GM19463 (cell line): ENCODE data around the gene RNF26.

Source experiments
- ATAC-seq: cut with Tn5 transposase; IDR thresholded peaks from one replicate; pipeline ENCODE4 v1.9.1; 2021; ENCODE audit warnings: mild to moderate bottlenecking, moderate library complexity; ENCODE audit not compliant: unreplicated experiment

RNF26 gene

DNA sequence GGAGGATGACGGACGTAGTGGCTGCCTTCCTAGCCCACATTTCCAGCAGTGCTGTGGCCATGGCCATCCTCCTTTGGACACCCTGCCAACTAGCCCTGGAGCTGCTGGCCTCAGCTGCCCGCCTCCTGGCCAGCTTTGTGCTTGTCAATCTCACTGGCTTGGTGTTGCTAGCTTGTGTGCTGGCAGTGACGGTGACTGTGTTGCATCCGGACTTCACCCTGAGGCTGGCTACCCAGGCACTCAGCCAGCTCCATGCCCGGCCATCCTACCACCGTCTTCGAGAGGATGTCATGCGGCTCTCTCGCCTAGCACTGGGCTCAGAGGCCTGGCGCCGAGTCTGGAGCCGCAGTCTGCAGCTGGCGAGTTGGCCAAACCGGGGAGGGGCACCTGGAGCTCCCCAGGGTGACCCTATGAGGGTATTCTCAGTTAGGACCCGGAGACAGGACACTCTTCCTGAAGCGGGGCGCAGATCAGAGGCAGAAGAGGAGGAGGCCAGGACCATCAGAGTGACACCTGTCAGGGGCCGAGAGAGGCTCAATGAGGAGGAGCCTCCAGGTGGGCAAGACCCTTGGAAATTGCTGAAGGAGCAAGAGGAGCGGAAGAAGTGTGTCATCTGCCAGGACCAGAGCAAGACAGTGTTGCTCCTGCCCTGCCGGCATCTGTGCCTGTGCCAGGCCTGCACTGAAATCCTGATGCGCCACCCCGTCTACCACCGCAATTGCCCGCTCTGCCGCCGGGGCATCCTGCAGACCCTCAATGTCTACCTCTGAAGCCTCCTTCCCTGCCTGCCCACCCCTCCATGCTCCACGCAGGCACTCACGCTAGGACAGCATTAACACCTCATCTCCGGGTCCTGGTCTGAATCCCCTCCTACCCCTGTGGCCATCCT, 1.6 kb downstream of the RNF26 start:
- ATAC-seq: no peak

- ATAC-seq: no peak
Measured at GRCh38 chr11:119336744-119337469, 2.6 kb downstream of the RNF26 start.

DNA sequence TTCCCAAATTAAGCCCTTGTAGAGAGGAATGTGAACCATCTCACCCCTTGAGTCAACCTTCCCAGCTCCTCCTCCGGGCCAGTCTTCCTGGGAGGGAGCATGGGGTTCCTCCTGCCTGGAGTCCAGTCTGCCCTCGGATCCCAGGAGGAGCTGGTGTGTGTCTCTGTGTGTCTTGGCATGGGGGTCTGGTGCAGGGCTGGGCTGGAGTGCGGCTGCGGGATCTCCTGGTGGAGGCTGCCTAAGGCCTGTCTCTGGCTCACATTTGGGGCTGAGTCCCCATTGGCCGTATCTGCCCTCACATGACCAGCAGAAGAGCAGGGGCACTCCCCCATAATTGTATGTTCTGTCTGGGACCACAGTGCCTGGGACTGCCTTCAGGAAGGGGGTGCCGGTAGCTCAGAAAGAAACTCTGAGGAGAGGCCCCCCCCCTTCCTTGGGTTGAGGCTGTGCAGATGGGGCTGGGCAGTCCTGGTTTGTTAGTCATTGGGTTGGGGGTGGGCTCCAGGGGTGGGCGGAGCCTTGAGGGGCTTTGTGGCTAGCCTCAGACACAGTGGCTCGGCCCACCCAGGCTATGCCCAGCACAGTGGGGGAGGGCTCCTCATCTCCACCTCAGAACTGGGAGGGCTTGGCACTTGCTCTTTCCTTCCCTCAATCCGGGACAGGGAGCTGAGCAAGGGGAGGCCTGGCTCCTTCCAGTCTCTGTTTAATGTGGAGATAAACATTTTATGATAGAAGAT, 3.4 kb downstream of the RNF26 start:
- no peak for ATAC-seq

- ATAC-seq: no peak
Measured at GRCh38 chr11:119338318-119338890, 4.1 kb downstream of the RNF26 start.

- ATAC-seq: no peak
Measured at GRCh38 chr11:119338965-119339588, 4.8 kb downstream of the RNF26 start.

GRCh38 chr11:119339589-119340334, 5.4 kb downstream of the RNF26 start:
- ATAC-seq: no peak

DNA sequence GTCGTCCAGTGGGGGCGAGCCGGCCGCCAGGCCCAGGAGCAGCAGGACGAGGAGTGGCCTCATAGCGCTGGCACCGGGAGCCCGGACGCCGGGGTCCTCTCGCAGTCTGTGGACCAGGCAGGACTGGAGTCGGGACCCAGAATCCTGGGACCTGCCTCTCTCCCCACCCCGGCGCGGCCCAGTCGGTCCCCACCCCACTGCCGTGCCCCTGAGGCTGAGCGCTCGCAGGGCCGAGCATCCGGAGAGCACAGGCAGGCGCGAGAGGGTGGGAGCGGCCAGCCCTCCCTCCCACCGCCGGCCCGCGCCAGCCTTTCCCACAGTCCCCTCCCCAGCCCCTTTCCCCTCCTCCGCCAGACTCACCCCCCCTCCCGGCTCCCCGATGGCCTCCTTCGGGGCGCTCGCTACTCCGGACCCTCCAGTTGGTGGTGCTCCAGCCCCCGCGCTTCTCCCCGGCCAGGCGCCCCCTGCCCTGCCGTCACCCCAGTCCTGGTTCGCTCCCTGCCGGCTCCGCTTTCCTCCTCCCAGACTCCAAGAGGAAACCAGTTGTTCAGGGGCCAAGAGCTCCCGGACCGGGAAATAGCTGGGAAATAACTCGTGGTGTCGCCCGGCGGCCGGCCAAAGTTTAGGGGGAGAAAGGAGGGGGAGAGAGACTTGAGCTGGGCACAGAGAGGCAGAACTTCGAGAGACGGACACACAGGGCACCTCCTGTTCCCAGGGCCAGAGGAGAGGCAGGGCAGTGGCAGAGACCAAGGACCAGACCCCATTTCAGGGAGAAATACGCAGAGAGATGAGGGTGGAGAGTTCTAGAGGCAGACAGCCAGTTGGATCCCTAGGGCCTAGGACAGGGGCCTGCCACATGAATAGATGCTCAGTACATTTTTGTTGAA, 6.3 kb downstream of the RNF26 start, which contains the start of gene C1QTNF5:
C1QTNF5 (minus strand) TSS at position 549 of the 887 bp plus-strand sequence; CDS start at position 63, 486 bp downstream.
- ATAC-seq: no peak

DNA sequence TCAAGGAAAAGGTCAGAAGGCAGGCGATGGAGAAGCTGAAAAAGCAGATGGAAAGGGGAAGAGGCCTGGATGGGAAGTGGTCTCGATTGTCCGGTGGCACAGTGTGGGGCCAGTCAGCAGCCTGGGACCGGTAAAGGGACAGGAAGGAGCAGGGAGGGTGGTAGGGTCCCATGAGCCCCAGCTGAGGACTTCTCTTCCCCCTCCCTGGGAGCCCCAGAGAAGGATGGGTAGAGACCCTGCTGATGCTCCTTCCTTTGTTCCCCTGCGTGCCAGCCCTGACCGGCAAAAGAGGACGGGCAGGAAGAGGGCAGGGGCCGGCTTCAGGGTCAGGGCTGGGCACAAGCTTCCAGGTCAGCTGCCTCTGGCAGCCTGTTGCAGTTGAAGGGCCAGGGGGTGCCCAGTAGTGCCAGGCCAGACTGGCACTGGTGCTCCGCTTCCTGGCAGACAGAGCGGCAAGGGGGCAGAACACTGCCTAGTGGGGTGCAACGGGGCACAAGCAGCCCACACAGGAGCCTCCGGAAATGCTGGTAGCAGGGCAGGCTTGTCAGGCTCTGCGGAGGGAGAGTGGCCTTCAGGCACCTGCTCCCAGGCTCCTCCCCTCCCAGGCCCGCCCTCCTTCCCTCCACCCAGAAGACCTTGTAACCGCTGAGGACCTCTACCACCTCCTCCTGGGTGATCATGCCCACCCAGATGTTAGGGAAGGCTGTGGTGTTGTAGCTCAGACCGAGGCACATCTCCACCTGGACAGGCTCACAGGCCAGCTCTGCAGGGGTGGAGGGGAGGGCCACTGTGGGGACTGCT, 7.1 kb downstream of the RNF26 start:
- ATAC-seq: no peak

GRCh38 chr11:119342023-119342300, 7.6 kb downstream of the RNF26 start:
- no peak for ATAC-seq

- ATAC-seq: no peak
Measured at GRCh38 chr11:119342362-119343130, 8.2 kb downstream of the RNF26 start.

DNA sequence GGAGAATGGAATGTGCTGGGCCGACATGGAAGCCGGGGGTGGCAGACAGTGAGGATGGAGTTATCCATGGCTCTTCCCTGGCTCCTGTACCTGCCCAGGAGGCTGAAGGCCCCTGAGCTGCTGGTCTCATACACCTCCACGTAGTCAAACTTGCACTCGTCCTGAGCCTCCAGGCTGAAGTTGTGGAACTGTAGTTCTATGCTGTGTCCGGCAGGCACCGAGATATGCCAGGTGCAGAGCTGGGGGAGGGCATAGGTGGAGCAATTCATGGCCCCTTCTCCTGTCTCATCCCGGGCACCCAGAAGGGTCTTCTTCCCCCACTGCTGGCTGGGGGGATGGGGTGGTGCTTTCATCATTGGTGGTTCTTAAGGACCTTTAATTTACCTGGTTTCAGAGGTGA, 9.4 kb downstream of the RNF26 start:
- ATAC-seq: no peak

DNA sequence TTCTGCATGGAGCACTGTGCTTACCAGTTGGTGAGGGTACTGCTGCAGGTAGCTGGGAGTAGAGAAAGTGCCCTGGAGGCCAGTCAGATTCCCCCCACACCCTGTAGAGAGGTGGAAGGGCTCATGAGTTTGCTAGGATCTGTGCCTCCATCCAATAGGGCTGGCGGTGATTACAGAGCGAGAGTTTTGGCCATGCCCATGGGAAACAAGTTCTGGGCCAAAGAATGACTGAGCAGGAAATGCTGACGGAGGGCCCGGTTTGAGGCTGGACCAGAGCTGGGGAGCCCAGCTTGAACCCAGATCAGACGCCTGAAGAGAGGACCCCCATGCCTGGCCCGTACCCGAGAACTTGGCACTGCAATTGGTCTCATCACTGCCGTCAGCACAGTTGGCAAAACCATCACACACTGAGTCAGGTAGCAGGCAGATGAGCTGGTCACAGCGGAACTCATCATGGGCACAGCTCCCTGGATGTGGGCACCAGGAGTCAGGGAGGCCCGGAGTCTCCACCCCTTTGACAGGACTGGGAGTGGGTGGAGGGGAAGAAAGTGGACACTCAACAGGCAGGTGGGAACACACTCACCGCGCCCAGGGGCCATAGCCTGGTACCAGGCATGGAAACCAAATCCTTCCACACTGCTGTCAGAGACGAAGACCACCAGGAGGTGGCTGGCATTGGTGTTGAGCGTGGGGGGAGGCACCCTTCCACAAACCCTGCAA, 10.1 kb downstream of the RNF26 start:
- ATAC-seq: no peak

DNA sequence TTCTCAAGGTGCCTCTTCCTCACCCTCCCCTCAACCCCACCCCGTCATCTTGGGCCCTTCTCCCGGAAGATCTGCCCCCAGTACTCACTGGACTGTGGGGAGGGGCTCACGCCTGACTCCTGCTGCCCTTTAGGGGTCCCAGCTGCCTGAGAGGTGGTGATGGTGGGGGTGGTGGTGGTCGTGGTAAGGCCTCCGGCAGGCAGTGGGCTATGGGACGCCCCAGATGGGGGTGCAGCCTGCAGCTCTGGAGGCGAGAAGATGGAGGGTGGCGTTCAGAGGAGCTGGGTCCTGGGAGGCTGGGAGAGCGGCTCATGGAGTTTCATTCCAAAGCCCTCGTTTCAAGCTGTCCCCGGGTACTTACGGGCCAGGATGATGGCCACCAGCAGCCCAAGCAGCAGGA, 11.4 kb downstream of the RNF26 start:
- ATAC-seq: no peak

GRCh38 chr11:119346605-119347004, 12.3 kb downstream of the RNF26 start, which contains the start of gene MFRP:
Gene MFRP, minus strand, starts transcription at chr11:119346705. Its CDS starts 192 bp downstream, at chr11:119346513.
- ATAC-seq: no peak

DNA sequence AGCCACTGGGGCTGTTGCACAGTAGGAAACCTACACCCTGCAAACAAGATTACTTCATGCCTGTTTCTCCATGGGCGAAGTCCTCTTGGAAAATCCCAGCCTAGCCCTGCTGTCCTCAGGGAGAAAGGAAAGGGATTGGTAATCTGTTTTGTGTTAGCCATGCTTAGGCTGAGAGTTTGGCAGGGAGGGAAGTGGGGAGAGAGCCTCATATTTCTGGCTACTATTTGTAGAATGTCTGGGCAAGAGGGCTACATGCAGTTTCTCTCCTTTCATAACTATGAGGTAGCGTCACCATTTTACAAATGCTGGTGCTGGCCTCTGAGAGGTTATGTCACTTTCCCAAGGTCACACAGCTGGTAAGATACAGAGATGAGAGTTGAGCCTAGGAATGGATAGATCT, 12.9 kb downstream of the RNF26 start:
- ATAC-seq: no peak

DNA sequence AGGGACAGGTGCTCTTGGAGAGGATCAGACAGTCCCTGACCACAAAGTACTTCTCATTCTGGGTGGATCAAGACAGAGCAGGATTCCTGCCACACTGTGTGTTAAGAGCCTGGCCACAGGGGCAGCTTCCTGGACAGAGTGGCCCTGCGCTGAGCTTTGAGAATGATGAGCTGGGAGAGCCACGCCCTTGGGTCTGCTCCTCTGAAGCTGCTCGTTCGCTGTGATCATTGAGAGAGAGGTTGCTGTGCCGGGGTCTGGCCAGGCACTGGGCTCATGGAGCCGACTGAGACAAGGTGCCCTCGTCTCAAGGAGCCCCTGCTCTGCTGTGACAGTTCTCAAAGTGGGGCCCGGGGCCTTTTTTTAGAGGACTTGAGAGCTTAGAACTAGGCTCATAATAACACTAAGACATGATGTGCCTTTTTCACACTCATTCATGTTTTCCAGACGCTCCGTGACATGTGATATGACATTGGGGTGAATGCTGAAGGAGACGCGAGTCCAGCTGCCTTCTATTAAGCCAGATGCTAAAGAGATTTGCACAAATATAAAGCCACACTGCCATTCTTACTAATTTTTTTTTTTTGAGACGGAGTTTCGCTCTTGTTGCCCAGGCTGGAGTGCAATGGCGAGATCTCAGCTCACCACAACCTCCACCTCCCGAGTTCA, 13.7 kb downstream of the RNF26 start:
- no peak for ATAC-seq
